HEK293 (cell line): ENCODE measurements around the gene ABR.

Experiments
- CTCF ChIA-PET: fragments of 350-600 bp; formaldehyde crosslinking; extraction: SDS; loops from one replicate; lab custom pipeline; 2021; ENCODE audit warnings: antibody characterized with exemption; lab: Yijun Ruan, JAX
- POLR2A ChIA-PET: fragments of 300-600 bp; formaldehyde crosslinking; extraction: SDS; loops from one replicate; lab custom pipeline; 2020; ENCODE audit warnings: antibody characterized with exemption, inconsistent platforms; lab: Yijun Ruan, JAX
- H3K27ac ChIP-seq: fragments of 200-500 bp; sonication (Bioruptor generic); 2 replicates; pipeline ENCODE4 v1.5.1; 2014; ENCODE audit warnings: low read depth, low read length, control low read depth, inconsistent platforms; ENCODE audit errors: extremely low read depth
- H3K36me3 ChIP-seq, 2 experiments: fragments of 200-500 bp in 1 of 2; sonication (Bioruptor generic) in 1 of 2; 1 replicate in 1 of 2; 2 replicates in 1 of 2; pipeline ENCODE4 v1.5.1; 2014 to 2017; ENCODE audit warnings: inconsistent platforms in 2 of 2, low read length in 2 of 2; ENCODE audit not compliant: control insufficient read depth in 2 of 2, insufficient read depth in 1 of 2
- H3K4me1 ChIP-seq: fragments of 200-500 bp; sonication (Bioruptor generic); 2 replicates; pipeline ENCODE4 v1.5.1; 2014; ENCODE audit warnings: mild to moderate bottlenecking, low read length, inconsistent platforms; ENCODE audit not compliant: control insufficient read depth, insufficient read depth
- H3K4me3 ChIP-seq: 2 replicates; pipeline ENCODE4 v1.5.1; 2011; ENCODE audit warnings: low read depth, mild to moderate bottlenecking, control low read depth, low read length, moderate library complexity
- H3K9me3 ChIP-seq: fragments of 200-500 bp; sonication (Bioruptor generic); 2 replicates; pipeline ENCODE4 v1.5.1; 2014; ENCODE audit warnings: low read depth, low read length, inconsistent platforms; ENCODE audit not compliant: control insufficient read depth, insufficient read depth
- BCL11A ChIP-seq: fragments of 450-650 bp; formaldehyde crosslinking; IDR thresholded peaks from 2 replicates; pipeline ENCODE4 v1.5.1; 2016; ENCODE audit warnings: low read depth, missing biosample characterization, missing genetic modification characterization
- HIC1 ChIP-seq: fragments of 450-650 bp; formaldehyde crosslinking; IDR thresholded peaks from 2 replicates; pipeline ENCODE4 v1.5.1; 2016; ENCODE audit warnings: missing biosample characterization, missing genetic modification characterization
- PRDM4 ChIP-seq: fragments of 450-650 bp; formaldehyde crosslinking; IDR thresholded peaks from 2 replicates; pipeline ENCODE4 v1.5.1; 2017; ENCODE audit warnings: missing biosample characterization, missing genetic modification characterization
- SALL2 ChIP-seq: fragments of 450-650 bp; formaldehyde crosslinking; IDR thresholded peaks from 2 replicates; pipeline ENCODE4 v1.5.0; 2017; ENCODE audit warnings: missing biosample characterization, mild to moderate bottlenecking, missing genetic modification characterization, borderline replicate concordance
- WT1 ChIP-seq: fragments of 450-650 bp; formaldehyde crosslinking; IDR thresholded peaks from 2 replicates; pipeline ENCODE4 v1.5.1; 2016; ENCODE audit warnings: missing biosample characterization, missing genetic modification characterization
- ZBTB11 ChIP-seq: fragments of 450-650 bp; formaldehyde crosslinking; conservative IDR thresholded peaks from 2 replicates; pipeline ENCODE4 v1.5.1; 2016; ENCODE audit warnings: low read depth, missing biosample characterization, missing genetic modification characterization
- ZBTB17 ChIP-seq: fragments of 450-650 bp; formaldehyde crosslinking; IDR thresholded peaks from 2 replicates; pipeline ENCODE4 v1.5.1; 2016; ENCODE audit warnings: missing biosample characterization, missing genetic modification characterization
- ZBTB6 ChIP-seq: fragments of 450-650 bp; formaldehyde crosslinking; IDR thresholded peaks from 2 replicates; pipeline ENCODE4 v1.5.1; 2017; ENCODE audit warnings: missing biosample characterization, missing genetic modification characterization
- ZBTB7A ChIP-seq: fragments of 450-650 bp; formaldehyde crosslinking; IDR thresholded peaks from 2 replicates; pipeline ENCODE4 v1.5.1; 2016; ENCODE audit warnings: low read depth, missing biosample characterization, missing genetic modification characterization
- ZNF112 ChIP-seq: fragments of 450-650 bp; formaldehyde crosslinking; IDR thresholded peaks from 2 replicates; pipeline ENCODE4 v1.5.0; 2017; ENCODE audit warnings: missing biosample characterization, missing genetic modification characterization
- ZNF202 ChIP-seq: fragments of 450-650 bp; formaldehyde crosslinking; IDR thresholded peaks from 2 replicates; pipeline ENCODE4 v1.5.1; 2016; ENCODE audit warnings: missing biosample characterization, missing genetic modification characterization, borderline replicate concordance
- ZNF223 ChIP-seq: fragments of 450-650 bp; formaldehyde crosslinking; IDR thresholded peaks from 2 replicates; pipeline ENCODE4 v1.5.1; 2016; ENCODE audit warnings: missing biosample characterization, missing genetic modification characterization
- ZNF239 ChIP-seq: fragments of 450-650 bp; formaldehyde crosslinking; IDR thresholded peaks from 2 replicates; pipeline ENCODE4 v1.5.1; 2016; ENCODE audit warnings: missing biosample characterization, missing genetic modification characterization
- ZNF274 ChIP-seq, 2 experiments: fragments of 200-500 bp in 1 of 2; fragments of 450-650 bp in 1 of 2; sonication (Bioruptor generic) in 1 of 2; formaldehyde crosslinking in 1 of 2; IDR thresholded peaks; 2 replicates each; pipeline versions ENCODE4 v1.5.1 to v1.6.1; 2014 to 2016; ENCODE audit warnings: borderline replicate concordance in 1 of 2, inconsistent platforms in 1 of 2, low read length in 1 of 2, missing biosample characterization in 1 of 2, missing genetic modification characterization in 1 of 2
- ZNF335 ChIP-seq: fragments of 450-650 bp; formaldehyde crosslinking; conservative IDR thresholded peaks from 2 replicates; pipeline ENCODE4 v1.5.1; 2016; ENCODE audit warnings: missing biosample characterization, missing genetic modification characterization
- ZNF354C ChIP-seq: fragments of 450-650 bp; formaldehyde crosslinking; IDR thresholded peaks from 2 replicates; pipeline ENCODE4 v1.5.1; 2016; ENCODE audit warnings: missing biosample characterization, missing genetic modification characterization, low read depth, borderline replicate concordance
- ZNF433 ChIP-seq: fragments of 450-650 bp; formaldehyde crosslinking; IDR thresholded peaks from 2 replicates; pipeline ENCODE4 v1.5.1; 2016; ENCODE audit warnings: missing biosample characterization, missing genetic modification characterization, low read depth
- ZNF529 ChIP-seq: fragments of 450-650 bp; formaldehyde crosslinking; IDR thresholded peaks from 2 replicates; pipeline ENCODE4 v1.5.1; 2017; ENCODE audit warnings: missing genetic modification characterization, missing biosample characterization; ENCODE audit not compliant: insufficient replicate concordance
- ZNF639 ChIP-seq: fragments of 450-650 bp; formaldehyde crosslinking; IDR thresholded peaks from 2 replicates; pipeline ENCODE4 v1.5.1; 2016; ENCODE audit warnings: missing biosample characterization, missing genetic modification characterization
- ZNF645 ChIP-seq: fragments of 450-650 bp; formaldehyde crosslinking; IDR thresholded peaks from 2 replicates; pipeline ENCODE4; 2016; ENCODE audit warnings: missing biosample characterization, missing genetic modification characterization
- ZNF658 ChIP-seq: fragments of 450-650 bp; formaldehyde crosslinking; IDR thresholded peaks from 2 replicates; pipeline ENCODE4; 2016; ENCODE audit warnings: missing biosample characterization, missing genetic modification characterization
- ZNF664 ChIP-seq: fragments of 450-650 bp; formaldehyde crosslinking; IDR thresholded peaks from 2 replicates; pipeline ENCODE4 v1.5.1; 2016; ENCODE audit warnings: missing biosample characterization, missing genetic modification characterization
- ZSCAN30 ChIP-seq: fragments of 450-650 bp; IDR thresholded peaks from 2 replicates; pipeline ENCODE4 v1.5.1; 2018; ENCODE audit warnings: missing biosample characterization, mild to moderate bottlenecking, missing genetic modification characterization, moderate library complexity

ABR gene

GRCh38 chr17:969811-970355 lies 209.9 kb downstream of the ABR start:
- ChIA-PET CTCF (interaction anchor here (0.7 to 1.5 kb wide), 3 partner anchors 11 to 59 kb away, joined by 3 to 4 read pairs (median 4); no protein-coding TSS in a partner anchor), POLR2A (interaction anchor here (1.2 to 1.6 kb wide), 2 partner anchors 10 to 13 kb away, joined by 3 to 4 read pairs; partner anchors contain the start of gene NXN)
- Histone ChIP-seq H3K27ac (peak overlapping the region; percentile 18; the same call in 1 of the 2 replicates), H3K36me3 (no peaks in the 10 kb centered on the region; a peak in 1 of 3 replicates), H3K9me3 (no peaks in the 10 kb centered on the region), H3K4me1 (peaks cover 28% of the 10 kb centered on the region), H3K4me3 (no peak overlapping the region)
- TF ChIP-seq ZNF223 (tag by site-specific recombination) = no peak
- no peak for TF ChIP-seq ZNF645 (tag by site-specific recombination)
- no peak for TF ChIP-seq ZNF664
- TF ChIP-seq ZNF529 = no peak
- TF ChIP-seq ZNF112 (tag by site-specific recombination) = no peak
- TF ChIP-seq ZNF354C (tag by site-specific recombination) = no peak
- TF ChIP-seq ZNF658 (tag by site-specific recombination) = no peak
- 0 out of 2 replicates have a peak, but pooled peaks have one; percentile 15 for TF ChIP-seq WT1
- 0 out of 2 replicates have a peak, but pooled peaks have one; percentile 1 for TF ChIP-seq ZBTB17
- no peak for TF ChIP-seq ZNF433 (tag by site-specific recombination)
- 0 out of 2 replicates have a peak, but pooled peaks have one; percentile 0 for TF ChIP-seq ZBTB11 (tag by site-specific recombination)
- TF ChIP-seq BCL11A (tag by site-specific recombination) = no peak
- TF ChIP-seq ZBTB6 (tag by site-specific recombination) = no peak
- TF ChIP-seq ZNF639 (tag by site-specific recombination) = no peak
- TF ChIP-seq PRDM4 (tag by site-specific recombination) = peak; percentile 90
- no peak for TF ChIP-seq ZNF202
- no peak for TF ChIP-seq ZNF239 (tag by site-specific recombination)
- no peak for TF ChIP-seq ZSCAN30
- TF ChIP-seq ZNF335 (tag by site-specific recombination) = peak; percentile 41; the same call in 1 of the 2 replicates
- TF ChIP-seq HIC1 (tag by site-specific recombination) = no peak
- no peak for TF ChIP-seq ZBTB7A (tag by site-specific recombination)
- no peak for TF ChIP-seq SALL2 (tag by site-specific recombination)
- no peak for TF ChIP-seq ZNF274 (IDR thresholded peaks at IDR 0.05; ENCODE audit: low read length)
- no peak for TF ChIP-seq ZNF274 (tag by site-specific recombination; IDR thresholded peaks at IDR 0.05; ENCODE audit: borderline replicate concordance)
